IPS-20b (cell line): Measurements from ENCODE around the gene LRBA.

Experiments used
- H3K27ac ChIP-seq: one replicate; pipeline ENCODE4 v1.5.1; 2013; ENCODE audit warnings: low read length
- H3K27me3 ChIP-seq: 2 replicates; pipeline ENCODE4 v1.6.1; 2013; ENCODE audit warnings: mild to moderate bottlenecking, low read length, inconsistent platforms; ENCODE audit not compliant: insufficient read depth
- H3K36me3 ChIP-seq: 2 replicates; pipeline ENCODE4 v1.6.1; 2013; ENCODE audit warnings: low read depth, mild to moderate bottlenecking, inconsistent platforms, low read length, moderate library complexity; ENCODE audit not compliant: insufficient read depth
- H3K4me1 ChIP-seq: 2 replicates; pipeline ENCODE4 v1.6.1; 2013; ENCODE audit warnings: mild to moderate bottlenecking, control low read depth, inconsistent platforms, low read length, moderate library complexity; ENCODE audit not compliant: insufficient read depth
- H3K4me3 ChIP-seq: 2 replicates; pipeline ENCODE4 v1.5.1; 2013; ENCODE audit warnings: mild to moderate bottlenecking, low read length, inconsistent platforms
- H3K9ac ChIP-seq: 2 replicates; pipeline ENCODE4 v1.6.1; 2013; ENCODE audit warnings: low read depth, mild to moderate bottlenecking, inconsistent platforms, low read length, moderate library complexity
- H3K9me3 ChIP-seq: 2 replicates; pipeline ENCODE4 v1.6.1; 2013; ENCODE audit warnings: mild to moderate bottlenecking, low read depth, low read length, inconsistent platforms; ENCODE audit not compliant: insufficient read depth

LRBA gene

GRCh38 chr4:150501983-150502382, 513.1 kb downstream of the LRBA start:
- H3K4me3 ChIP-seq, result no peak overlapping the region
- H3K9ac ChIP-seq, result no peak overlapping the region
- H3K27ac ChIP-seq, result no peak overlapping the region
- no peaks in the 10 kb centered on the region for H3K27me3 ChIP-seq
- no peaks in the 10 kb centered on the region for H3K4me1 ChIP-seq
- no peaks in the 10 kb centered on the region for H3K36me3 ChIP-seq
- peaks cover 11% of the 10 kb centered on the region; the same call in 1 of the 2 replicates for H3K9me3 ChIP-seq

- H3K4me1 ChIP-seq, result no peaks in the 10 kb centered on the region
- no peak overlapping the region for H3K9ac ChIP-seq
- peaks cover 11% of the 10 kb centered on the region; the same call in 1 of the 2 replicates for H3K9me3 ChIP-seq
- no peaks in the 10 kb centered on the region for H3K27me3 ChIP-seq
- H3K36me3 ChIP-seq, result no peaks in the 10 kb centered on the region
- H3K4me3 ChIP-seq, result no peak overlapping the region
- no peak overlapping the region for H3K27ac ChIP-seq
Measured at GRCh38 chr4:150501009-150501727, 513.9 kb downstream of the LRBA start.

GRCh38 chr4:150497612-150498011, 517.5 kb downstream of the LRBA start:
- Histone ChIP-seq H3K27ac (no peak overlapping the region), H3K9ac (no peak overlapping the region), H3K4me3 (no peak overlapping the region), H3K4me1 (no peaks in the 10 kb centered on the region), H3K36me3 (no peaks in the 10 kb centered on the region), H3K27me3 (no peaks in the 10 kb centered on the region), H3K9me3 (peaks cover 6% of the 10 kb centered on the region; the same call in 1 of the 2 replicates)

GRCh38 chr4:150495550-150495949, 519.5 kb downstream of the LRBA start:
- no peaks in the 10 kb centered on the region for H3K4me1 ChIP-seq
- H3K9ac ChIP-seq, result no peak overlapping the region
- H3K27ac ChIP-seq, result no peak overlapping the region
- H3K36me3 ChIP-seq, result no peaks in the 10 kb centered on the region
- no peaks in the 10 kb centered on the region for H3K9me3 ChIP-seq
- H3K27me3 ChIP-seq, result no peaks in the 10 kb centered on the region
- H3K4me3 ChIP-seq, result no peak overlapping the region

DNA sequence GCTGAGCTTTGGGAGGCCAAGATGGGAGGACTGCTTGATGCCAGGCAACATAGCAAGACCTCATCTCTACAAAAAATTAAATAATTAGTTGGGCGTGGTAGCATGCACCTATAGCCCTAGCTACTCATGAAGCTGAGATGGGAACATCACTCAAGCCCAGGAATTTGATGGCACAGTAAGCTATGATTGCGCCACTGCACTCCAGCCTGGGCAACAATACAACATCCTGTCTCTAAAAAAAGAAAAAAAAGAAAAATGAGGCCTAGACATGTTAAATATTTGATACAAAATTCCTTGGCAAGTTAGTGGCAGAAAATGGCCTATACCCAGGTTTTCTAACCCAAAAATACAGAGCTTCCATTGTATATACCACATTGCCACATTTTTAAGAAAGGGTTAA, 521.2 kb downstream of the LRBA start:
- no peaks in the 10 kb centered on the region for H3K4me1 ChIP-seq
- H3K27me3 ChIP-seq, result no peaks in the 10 kb centered on the region
- no peak overlapping the region for H3K27ac ChIP-seq

GRCh38 chr4:150491132-150492049, 523.7 kb downstream of the LRBA start:
- Histone ChIP-seq H3K27me3 (no peaks in the 10 kb centered on the region), H3K9ac (no peak overlapping the region), H3K27ac (no peak overlapping the region), H3K4me1 (no peaks in the 10 kb centered on the region), H3K4me3 (no peak overlapping the region), H3K9me3 (no peaks in the 10 kb centered on the region), H3K36me3 (no peaks in the 10 kb centered on the region)

More for the DNA sequence above, 521.2 kb downstream of the LRBA start:
- Histone ChIP-seq H3K9ac (no peak overlapping the region), H3K4me3 (no peak overlapping the region), H3K9me3 (no peaks in the 10 kb centered on the region), H3K36me3 (no peaks in the 10 kb centered on the region)

- Histone ChIP-seq H3K27me3 (no peaks in the 10 kb centered on the region), H3K4me1 (no peaks in the 10 kb centered on the region), H3K9ac (no peak overlapping the region), H3K4me3 (no peak overlapping the region), H3K27ac (no peak overlapping the region), H3K9me3 (no peaks in the 10 kb centered on the region), H3K36me3 (no peaks in the 10 kb centered on the region)
Measured at GRCh38 chr4:150482581-150482980, 532.5 kb downstream of the LRBA start.

- Histone ChIP-seq H3K27me3 (no peaks in the 10 kb centered on the region), H3K4me1 (no peaks in the 10 kb centered on the region), H3K9me3 (no peaks in the 10 kb centered on the region), H3K36me3 (no peaks in the 10 kb centered on the region), H3K9ac (no peak overlapping the region), H3K27ac (no peak overlapping the region), H3K4me3 (no peak overlapping the region)
Measured at GRCh38 chr4:150479657-150480056, 535.4 kb downstream of the LRBA start.

DNA sequence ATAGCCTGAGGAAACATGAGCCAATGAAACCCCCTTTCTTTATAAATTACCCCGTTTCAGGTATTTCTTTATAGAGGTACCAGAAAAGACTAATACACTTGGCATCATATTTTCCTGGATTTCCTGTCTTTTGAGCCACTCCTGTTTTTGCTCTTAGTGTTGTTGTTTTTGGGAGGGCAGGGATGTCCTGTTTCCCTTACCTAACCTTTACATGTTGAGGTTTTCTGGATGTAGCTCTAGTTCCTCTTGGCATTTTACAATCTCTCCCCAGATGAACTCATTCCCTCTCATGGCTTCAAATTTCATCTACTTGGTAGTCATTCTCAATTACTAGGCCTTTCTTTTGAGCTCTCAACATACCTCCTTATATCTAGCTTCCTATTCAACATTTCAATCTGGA, 537.2 kb downstream of the LRBA start:
- H3K4me1 ChIP-seq, result no peaks in the 10 kb centered on the region
- H3K9ac ChIP-seq, result no peak overlapping the region
- H3K36me3 ChIP-seq, result no peaks in the 10 kb centered on the region
- no peak overlapping the region for H3K4me3 ChIP-seq
- H3K27me3 ChIP-seq, result no peaks in the 10 kb centered on the region
- no peak overlapping the region for H3K27ac ChIP-seq
- no peaks in the 10 kb centered on the region for H3K9me3 ChIP-seq

- Histone ChIP-seq H3K9me3 (no peaks in the 10 kb centered on the region), H3K4me1 (no peaks in the 10 kb centered on the region), H3K4me3 (no peak overlapping the region), H3K36me3 (no peaks in the 10 kb centered on the region), H3K27ac (no peak overlapping the region), H3K9ac (no peak overlapping the region), H3K27me3 (no peaks in the 10 kb centered on the region)
Measured at GRCh38 chr4:150476776-150477175, 538.3 kb downstream of the LRBA start.

DNA sequence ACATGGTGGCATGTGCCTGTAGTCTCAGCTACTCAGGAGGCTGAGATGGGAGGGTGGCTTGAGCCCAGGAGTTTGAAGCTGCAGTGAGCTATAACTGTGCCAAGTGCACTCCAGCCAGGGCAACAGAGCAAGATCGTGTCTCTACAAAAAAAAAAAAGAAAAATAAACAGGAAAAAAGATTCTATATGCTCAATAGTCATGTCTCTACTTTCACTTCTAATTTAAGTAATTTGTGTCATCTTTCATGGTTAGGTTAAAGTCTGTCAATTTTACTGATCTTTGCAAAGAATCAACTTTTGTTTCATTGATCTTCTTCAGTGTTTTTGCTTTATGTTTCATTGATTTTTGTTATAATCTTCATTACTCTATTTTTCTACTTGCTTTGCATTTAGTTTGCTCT, 539.3 kb downstream of the LRBA start:
- no peaks in the 10 kb centered on the region for H3K36me3 ChIP-seq
- no peak overlapping the region for H3K27ac ChIP-seq
- no peaks in the 10 kb centered on the region for H3K4me1 ChIP-seq
- H3K9ac ChIP-seq, result no peak overlapping the region
- H3K27me3 ChIP-seq, result no peaks in the 10 kb centered on the region
- no peak overlapping the region for H3K4me3 ChIP-seq
- no peaks in the 10 kb centered on the region for H3K9me3 ChIP-seq

GRCh38 chr4:150464523-150464922, 550.6 kb downstream of the LRBA start:
- H3K27ac ChIP-seq, result no peak overlapping the region
- H3K9ac ChIP-seq, result no peak overlapping the region

More at GRCh38 chr4:150464523-150464922, 550.6 kb downstream of the LRBA start:
- H3K36me3 ChIP-seq, result no peaks in the 10 kb centered on the region
- no peaks in the 10 kb centered on the region for H3K27me3 ChIP-seq
- H3K4me3 ChIP-seq, result no peak overlapping the region
- H3K9me3 ChIP-seq, result no peaks in the 10 kb centered on the region
- no peaks in the 10 kb centered on the region for H3K4me1 ChIP-seq
